Cerebellar cortex (tissue), 1 donor: ENCODE results near the gene OCEL1.
A peak's percentile ranks its signal among the peaks of the same experiment; 100 is the strongest.

Experiments used
- DNase-seq: peaks from one replicate; pipeline ENCODE4 v3.0.0-alpha.2; 2015; ENCODE audit warnings: low spot score

Gene OCEL1

GRCh38 chr19:17210296-17210695, 15.7 kb upstream of the OCEL1 start:
- DNase-seq, result no peak

DNA sequence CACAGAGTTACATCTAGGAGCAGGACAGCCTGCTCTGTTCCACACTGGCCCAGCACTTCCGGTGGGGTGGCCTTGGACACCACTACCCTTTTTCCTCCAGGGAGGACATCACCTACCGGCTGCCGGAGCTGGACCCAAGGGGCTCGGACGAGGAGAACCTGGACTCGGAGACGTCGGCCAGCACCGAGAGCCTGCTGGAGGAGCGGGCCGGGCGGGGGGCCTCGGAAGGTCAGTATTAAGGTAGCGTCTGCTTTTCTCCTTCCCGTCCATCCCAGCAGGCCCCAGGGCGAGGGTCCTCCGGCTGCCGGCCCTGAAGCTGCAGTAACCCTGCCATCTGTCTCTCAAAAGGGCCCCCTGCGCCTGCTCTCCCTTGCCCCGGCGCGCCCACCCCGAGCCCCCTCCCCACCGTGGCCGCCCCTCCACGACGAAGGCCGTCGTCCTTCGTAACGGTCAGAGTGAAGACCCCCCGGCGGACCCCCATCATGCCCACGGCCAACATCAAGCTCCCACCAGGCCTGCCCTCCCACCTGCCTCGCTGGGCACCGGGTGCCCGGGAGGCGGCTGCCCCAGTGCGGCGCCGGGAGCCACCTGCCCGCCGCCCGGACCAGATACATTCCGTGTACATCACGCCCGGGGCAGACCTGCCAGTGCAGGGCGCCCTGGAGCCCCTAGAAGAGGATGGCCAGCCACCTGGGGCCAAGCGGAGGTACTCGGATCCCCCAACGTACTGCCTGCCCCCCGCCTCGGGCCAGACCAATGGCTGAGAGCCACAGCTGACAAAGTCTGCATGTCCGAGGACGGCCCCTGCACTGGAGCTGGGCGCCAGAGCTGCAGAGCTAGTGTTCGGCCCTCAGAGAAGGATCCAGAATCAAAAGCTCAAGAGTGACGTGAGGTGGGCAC, 14.2 kb upstream of the OCEL1 start:
- no peak for DNase-seq

GRCh38 chr19:17213334-17213733, 12.7 kb upstream of the OCEL1 start:
- no peak for DNase-seq

DNA sequence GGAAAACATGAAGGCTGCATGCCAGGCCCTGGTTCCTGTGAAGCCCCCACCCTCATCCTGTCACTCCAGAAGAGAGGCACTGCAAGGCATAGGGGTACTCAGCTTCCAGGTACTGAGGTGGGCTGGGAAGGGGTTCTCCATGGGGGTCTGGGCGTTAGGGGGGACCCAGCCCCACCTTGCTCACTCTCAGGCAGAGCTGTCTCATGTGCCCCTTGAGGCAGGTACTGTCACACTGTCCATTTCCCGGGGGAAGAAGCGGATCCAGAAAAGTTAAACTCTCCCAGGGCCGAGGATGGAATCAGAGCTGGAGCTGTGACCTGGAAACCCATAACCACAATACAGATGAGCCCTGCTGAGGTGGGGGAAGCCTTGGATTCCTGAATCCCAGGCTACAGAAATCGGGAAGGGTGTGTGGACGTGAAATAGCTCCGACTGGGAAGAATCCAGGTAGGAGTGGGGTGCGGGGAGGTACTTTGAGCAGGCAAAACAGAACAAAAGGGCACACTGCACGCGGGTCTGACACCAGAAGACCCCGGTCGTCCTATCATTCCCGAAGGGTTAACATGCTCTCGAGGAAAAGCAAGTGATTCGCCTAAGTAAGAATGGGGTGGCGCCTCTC, 11.4 kb upstream of the OCEL1 start:
- no peak for DNase-seq

DNA sequence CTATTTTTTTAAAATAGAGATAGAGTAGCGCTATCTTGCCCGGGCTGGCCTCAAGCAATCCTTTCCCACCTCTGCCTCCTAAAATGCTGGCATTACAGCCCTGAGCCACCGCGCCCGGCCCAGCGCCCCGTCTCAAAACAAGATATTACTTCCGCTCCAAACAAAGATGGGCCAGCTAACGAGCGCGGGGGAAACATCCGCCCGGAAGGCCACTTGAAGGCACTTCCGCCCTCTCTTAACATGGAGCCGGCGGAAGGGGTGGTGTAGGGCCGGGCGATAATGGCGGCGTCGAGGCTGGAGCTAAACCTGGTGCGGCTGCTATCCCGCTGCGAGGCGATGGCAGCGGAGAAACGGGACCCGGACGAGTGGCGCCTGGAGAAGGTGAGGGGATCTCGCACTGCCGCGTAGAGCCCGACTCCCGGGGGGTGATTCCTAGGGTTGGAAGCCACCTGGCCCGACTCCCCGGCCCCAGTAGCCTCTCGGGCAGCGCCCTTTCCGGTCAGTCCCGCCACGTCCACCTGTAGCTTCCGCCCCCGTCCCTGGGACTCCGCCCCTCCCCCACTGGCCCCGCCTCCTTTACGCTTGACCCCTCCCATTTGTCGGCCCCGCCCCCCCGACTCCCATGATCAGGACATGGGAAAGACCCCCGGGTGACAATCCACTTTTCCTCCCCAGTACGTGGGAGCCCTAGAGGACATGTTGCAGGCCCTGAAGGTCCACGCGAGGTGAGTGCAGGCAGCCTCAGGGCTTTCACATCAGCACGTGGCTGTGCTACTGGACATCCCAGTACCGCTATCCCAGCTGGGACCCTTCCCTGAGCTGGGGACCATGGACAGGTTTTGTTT, 10.7 kb upstream of the OCEL1 start, which contains the start of gene USE1:
TSS of gene USE1 (plus strand) at position 231 of the 845 bp plus-strand sequence. CDS start at position 280, 49 bp downstream.
- DNase-seq, result peak; percentile 95

DNA sequence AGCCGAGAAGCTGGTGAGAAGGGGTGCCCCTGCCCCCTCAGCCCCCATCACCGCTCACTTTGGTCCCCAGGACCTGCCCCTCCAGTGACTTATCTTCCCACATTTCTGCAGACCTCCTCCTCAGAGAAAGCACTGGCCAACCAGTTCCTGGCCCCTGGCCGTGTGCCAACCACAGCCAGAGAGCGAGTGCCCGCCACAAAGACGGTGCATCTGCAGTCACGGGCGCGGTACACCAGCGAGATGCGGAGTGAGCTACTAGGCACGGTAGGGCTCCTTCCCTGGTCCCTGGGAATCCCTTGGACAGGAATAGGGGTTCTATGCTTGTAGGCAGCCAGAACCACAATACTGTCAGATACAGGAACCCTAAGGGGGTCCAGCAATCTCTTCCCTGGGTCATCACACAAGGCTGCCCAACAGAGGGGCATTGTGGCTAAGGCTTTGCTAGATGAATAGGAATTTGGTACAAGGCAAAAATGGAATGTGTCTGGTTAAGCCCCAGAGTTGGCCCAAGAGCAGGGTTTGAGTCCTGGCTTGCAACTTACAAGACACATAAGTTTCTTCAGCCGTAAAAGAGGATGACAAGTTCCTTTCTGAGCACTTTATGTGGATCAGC, 9.9 kb upstream of the OCEL1 start:
- no peak for DNase-seq

DNA sequence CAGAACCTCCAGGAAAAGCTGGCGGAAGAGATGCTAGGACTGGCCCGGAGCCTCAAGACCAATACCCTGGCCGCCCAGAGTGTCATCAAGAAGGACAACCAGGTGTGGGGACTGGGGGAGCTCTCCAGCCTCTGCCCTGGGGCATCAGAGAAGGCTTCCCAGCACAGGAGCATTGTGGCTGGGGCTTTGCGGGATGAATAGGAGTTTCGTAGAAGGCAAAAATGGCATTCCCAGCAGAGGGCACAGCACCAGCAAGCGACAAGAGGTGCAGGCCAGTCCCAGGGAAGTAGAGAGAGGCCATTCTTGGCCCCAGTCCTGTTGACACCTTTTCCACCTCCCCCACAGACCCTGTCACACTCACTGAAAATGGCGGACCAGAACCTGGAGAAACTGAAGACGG, 6.7 kb upstream of the OCEL1 start:
- no peak for DNase-seq

- DNase-seq, result no peak
Measured at GRCh38 chr19:17220207-17220758, 5.7 kb upstream of the OCEL1 start.

DNA sequence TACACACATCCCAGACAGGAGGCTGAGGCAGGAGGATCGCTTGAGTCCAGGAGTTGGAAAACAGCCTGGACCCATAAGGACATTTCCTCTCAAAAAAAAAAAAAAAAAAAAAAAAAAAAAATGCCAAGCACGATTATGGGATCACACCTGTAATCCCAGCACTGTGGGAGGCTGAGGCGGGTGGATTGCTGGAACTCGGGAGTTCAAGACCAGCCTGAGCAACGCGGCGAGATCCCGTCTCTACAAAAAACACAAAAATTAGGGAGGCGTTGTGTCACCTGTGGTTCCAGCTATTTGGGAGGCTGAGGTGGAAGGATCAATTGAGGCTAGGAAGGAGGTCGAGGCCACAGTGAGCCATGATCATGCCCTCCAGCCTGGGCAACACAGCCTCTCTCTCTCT, 973 bp upstream of the OCEL1 start:
- DNase-seq, result no peak

DNA sequence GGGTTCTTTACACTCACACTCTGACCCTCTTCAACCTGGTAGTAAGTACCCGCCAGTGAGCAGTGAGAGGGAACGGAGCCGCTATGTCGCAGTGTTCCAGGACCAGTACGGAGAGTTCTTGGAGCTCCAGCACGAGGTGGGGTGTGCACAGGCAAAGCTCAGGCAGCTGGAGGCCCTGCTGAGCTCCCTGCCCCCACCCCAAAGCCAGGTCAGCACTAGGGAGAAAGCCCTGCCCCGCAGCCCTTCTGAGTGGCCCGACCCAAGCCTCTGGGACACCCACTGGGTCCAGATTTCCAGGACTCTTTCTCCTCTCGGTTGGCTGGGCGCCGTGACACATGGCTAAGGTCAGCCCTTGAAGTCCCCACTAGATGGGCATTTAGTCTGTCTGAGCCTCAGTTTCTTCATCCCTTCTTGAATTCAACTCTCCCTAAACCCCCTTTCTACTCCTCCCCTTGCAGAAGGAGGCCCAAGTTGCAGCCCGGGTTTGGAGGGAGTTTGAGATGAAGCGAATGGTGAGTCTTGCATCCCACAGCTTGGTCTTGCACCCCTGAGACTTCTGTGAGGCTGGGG, 1.9 kb downstream of the OCEL1 start:
- DNase-seq, result no peak

- no peak for DNase-seq
Measured at GRCh38 chr19:17229890-17230289, 3.9 kb downstream of the OCEL1 start.

DNA sequence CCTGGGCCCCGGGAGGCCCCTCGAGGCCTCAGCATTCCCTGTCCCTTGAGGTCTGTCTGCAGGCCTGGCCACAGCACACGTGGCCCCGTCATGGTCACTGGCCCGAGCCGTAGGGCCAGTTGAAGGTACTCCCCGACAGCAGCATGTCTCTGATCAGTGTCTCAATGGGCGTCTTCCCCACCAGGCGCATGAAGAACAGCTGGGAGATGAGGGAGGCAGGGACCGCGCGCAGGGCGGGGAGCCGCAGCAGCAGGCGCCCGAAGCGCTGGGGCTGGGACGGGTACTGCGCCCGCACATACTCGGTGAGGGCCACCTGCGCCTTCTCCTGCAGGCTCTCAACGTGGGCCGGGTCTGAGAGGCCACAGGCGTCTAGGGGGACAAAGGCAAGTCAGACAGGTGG, 6.2 kb downstream of the OCEL1 start:
- DNase-seq, result no peak

DNA sequence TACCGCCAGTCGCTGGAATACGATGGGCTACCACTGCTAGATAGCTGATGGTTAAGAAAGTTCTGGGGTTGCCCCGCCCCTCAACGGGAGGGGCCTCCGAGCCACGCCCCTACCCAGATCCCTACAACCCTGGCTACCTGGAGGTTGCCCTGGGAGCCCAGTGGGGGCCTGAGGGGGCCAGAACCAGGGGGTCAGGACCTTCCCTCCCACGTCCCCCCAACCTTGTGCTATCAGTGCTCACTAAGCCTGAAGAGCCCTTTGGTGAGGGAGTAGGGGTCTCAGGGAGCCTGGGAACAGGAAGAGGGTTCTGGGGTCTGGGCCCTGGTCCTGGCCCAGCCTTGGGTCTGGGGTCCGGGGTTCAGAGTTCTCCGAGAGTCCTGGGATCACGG, 8.9 kb downstream of the OCEL1 start:
- DNase-seq, result peak; percentile 71

DNA sequence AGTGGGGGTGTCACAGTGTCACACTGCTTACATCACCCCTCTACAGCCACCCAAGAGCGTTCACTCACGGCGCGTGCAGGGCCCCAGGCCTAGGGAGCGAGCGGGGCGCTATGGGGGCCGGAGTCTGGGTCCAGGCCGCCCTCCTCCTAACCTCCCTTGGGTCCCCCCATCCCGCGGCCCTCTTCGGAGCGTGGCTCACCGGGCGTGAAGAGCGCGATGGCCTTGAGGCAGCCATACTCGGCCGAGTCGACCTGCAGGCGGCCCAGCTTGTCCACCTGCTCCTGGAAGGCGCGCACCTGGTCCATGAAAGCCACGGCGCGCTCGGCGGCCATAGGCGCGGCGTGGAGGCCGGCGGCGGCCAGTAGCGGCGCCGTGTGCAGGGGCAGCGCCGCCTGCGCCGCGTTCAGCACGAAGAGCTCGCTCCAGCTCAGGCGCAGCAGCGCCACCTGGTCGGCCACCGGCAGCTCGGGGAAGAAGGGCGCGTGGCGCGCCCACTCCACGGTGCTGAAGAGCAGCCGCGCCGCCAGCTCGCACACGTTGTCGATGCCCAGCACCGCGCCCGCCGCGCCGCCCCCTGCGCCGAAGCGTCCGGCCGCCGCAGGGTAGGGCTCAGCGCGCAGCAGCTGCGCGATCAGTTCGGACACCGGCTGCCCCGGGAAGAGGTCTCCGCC, 9.4 kb downstream of the OCEL1 start:
- peak; percentile 71 for DNase-seq

- DNase-seq, result peak; percentile 80
Measured at GRCh38 chr19:17235971-17236777, 10.1 kb downstream of the OCEL1 start.

GRCh38 chr19:17236811-17237543, 11.0 kb downstream of the OCEL1 start:
- peak; percentile 61 for DNase-seq

DNA sequence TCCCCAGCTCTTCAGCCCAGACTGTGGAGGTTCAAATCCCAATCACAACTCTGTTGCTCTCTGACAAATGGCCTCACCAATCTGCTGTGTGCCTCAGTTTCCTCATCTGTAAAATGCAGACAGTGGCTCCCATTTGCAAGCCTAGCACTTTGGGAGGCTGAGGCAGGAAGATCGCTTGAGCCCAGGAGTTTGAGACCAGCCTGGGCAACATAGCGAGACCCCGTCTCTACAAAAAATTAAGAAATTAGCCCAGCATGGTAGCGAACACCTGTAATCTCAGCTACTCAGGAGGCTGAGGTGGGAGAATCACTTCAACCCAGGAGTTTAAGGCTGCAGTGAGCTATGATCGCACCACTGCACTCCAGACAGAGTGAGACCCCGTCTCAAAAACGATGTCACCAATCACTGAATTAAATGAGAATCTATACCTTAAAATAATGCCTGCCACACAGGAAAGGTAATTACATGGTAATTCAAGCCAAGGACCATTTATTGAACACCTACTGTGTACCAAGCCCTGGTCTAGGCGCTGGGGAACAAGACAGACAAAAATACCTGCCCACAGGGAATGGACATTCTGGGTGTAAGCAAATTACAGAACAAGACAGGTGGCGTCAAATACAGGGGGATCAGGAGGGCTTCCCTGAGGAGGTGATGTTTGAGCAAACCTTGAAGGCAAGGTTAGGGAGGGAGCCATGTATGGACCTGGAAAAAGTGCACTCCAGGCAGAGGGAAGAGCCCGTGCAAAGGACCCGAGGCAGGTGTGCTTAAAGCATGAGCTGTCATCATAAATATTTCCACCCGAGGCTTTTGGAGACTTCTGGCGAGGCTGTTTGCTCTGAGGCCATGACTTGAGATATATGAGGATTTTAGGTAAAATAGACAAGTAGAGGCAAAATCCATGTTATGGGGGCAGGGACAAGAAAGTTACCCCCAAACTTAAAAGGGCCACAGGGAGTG, 12.0 kb downstream of the OCEL1 start:
- no peak for DNase-seq
